Liver (tissue), 3 donors: ENCODE data around the gene PPP4R4.
A peak's percentile ranks its signal among the peaks of the same experiment; 100 is the strongest.

Experiments
- ATF3 ChIP-seq: IDR thresholded peaks from 2 replicates; pipeline ENCODE4 v1.6.1; 2016; ENCODE audit warnings: antibody characterized with exemption
- CTCF ChIP-seq: fragments of 150-350 bp; IDR thresholded peaks from 2 replicates; pipeline ENCODE4 v1.5.1; 2017; ENCODE audit warnings: improper control_type of control experiment, low read depth, low read length; ENCODE audit not compliant: missing input control
- HNF4A ChIP-seq, 2 donors: conservative IDR thresholded peaks; 2 replicates each; pipeline ENCODE4 v1.6.1; 2016; ENCODE audit warnings: antibody characterized with exemption in 2 of 2, mild to moderate bottlenecking in 2 of 2
- MAX ChIP-seq: IDR thresholded peaks from 2 replicates; pipeline ENCODE4 v1.6.1; 2016; ENCODE audit warnings: antibody characterized with exemption
- RAD21 ChIP-seq, 2 donors: IDR thresholded peaks; 2 replicates each; pipeline ENCODE4 v1.6.1; 2016; ENCODE audit warnings: antibody characterized with exemption in 2 of 2, mild to moderate bottlenecking in 2 of 2
- REST ChIP-seq: IDR thresholded peaks from 2 replicates; pipeline ENCODE4 v1.6.1; 2016; ENCODE audit warnings: antibody characterized with exemption, mild to moderate bottlenecking
- RXRA ChIP-seq, 2 donors: IDR thresholded peaks; 2 replicates each; pipeline ENCODE4 v1.6.1; 2017 to 2018; ENCODE audit warnings: antibody characterized with exemption in 2 of 2, mild to moderate bottlenecking in 1 of 2
- SP1 ChIP-seq: IDR thresholded peaks from 2 replicates; pipeline ENCODE4 v1.6.1; 2018; ENCODE audit warnings: antibody characterized with exemption, mild to moderate bottlenecking
- TAF1 ChIP-seq: conservative IDR thresholded peaks from 2 replicates; pipeline ENCODE4 v1.6.1; 2016; ENCODE audit warnings: antibody characterized with exemption, mild to moderate bottlenecking
- YY1 ChIP-seq: IDR thresholded peaks from 2 replicates; pipeline ENCODE4 v1.6.1; 2016; ENCODE audit warnings: antibody characterized with exemption, mild to moderate bottlenecking
- ZBTB33 ChIP-seq: IDR thresholded peaks from 2 replicates; pipeline ENCODE4 v1.6.1; 2016; ENCODE audit warnings: antibody characterized with exemption
- donor health status: healthy.
- donor health status: healthy.

DNA sequence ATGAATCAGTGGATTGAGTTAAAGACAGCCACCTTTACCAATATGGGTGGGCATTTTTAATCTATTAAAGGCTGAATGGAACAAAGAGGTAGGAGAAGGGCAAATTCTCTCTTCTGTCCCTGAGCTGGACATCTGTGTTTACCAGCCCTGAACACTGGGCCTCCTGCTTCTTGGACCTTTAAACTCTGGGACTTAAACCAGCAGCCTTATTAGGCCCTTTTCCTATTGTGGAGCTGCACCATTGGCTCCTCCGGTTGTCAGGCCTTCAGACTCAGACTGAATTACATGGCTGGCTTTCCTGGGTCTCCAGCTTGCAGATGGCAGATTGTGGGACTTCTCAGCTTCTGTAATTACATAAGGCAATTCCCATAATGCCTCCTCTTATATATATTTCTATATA is 142.6 kb downstream of the PPP4R4 start:
- TF ChIP-seq CTCF: no peak
- no peak for TF ChIP-seq REST
- TF ChIP-seq ATF3: no peak
- no peak for TF ChIP-seq ZBTB33
- no peak for TF ChIP-seq RAD21 (IDR thresholded peaks at IDR 0.05)
- TF ChIP-seq HNF4A (conservative IDR thresholded peaks at IDR 0.05): peak in 1 of 2 donors; percentile 31
- no peak for TF ChIP-seq TAF1
- TF ChIP-seq RXRA (IDR thresholded peaks at IDR 0.05): no peak
- no peak for TF ChIP-seq SP1
- TF ChIP-seq MAX: no peak
- TF ChIP-seq YY1: no peak
